ENCODE results near the gene CIZ1. TPM values are rescaled to one million over a fixed set of nuclear protein-coding genes. Genes with fewer than 3 reads are reported as not detected.

The CIZ1 gene
- total and polyA plus RNA-seq, 7 experiments from 2014 or later, result 11.2 to 163 (median 137) TPM

DNA sequence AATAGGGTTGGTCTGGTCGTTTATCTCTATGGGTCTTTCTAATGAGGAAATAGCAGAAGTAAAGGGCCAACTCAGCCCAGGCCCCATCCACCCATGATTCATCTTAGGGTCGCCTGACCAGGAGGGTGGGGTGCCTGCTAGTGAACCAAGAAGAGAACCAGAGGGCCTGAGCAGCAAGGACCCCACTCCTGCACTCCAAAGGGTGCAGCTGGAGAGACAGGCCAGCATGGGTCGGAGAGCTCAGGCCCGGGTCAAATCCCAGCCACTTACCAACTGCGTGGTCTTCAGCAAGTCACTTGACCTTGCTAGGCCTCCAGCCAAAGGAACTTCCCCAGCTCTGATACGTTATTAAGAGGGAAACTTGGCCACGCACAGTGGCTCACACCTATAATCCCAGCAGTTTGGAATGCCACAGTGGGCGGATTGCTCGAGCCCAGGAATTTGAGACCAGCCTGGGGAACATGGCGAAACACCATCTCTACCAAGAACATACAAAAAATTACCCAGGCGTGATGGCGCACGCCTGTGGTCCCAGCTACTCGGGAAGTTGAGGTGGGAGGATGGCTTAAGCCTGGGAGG, 27.0 kb downstream of the CIZ1 start:
- CTCF ChIA-PET, result no interaction called here
- Histone ChIP-seq H3K4me1 (ENCODE audit: control insufficient read depth in 2 of 2, insufficient read depth in 2 of 2, low read length in 2 of 2) (peaks cover 9 to 10% of the 10 kb centered on the region in 2 donors), H3K36me3 (ENCODE audit: control insufficient read depth in 2 of 3, insufficient read depth in 3 of 3, low read length in 3 of 3) (peaks cover 0 to 60% (median 5%) of the 10 kb centered on the region in 3 experiments), H3K27me3 (ENCODE audit: control insufficient read depth in 2 of 2, insufficient read depth in 2 of 2, low read length in 2 of 2) (no peaks in the 10 kb centered on the region), H3K27ac (ENCODE audit: low read depth, low read length) (no peak overlapping the region), H3K9me3 (ENCODE audit: control insufficient read depth in 2 of 3, low read length in 3 of 3) (no peaks in the 10 kb centered on the region), H3K4me3 (ENCODE audit: low read length) (no peak overlapping the region)
- H3K36me3 Mint-ChIP-seq, result peaks cover 5 to 29% (median 13%) of the 10 kb centered on the region in 5 donors
- H3K27ac Mint-ChIP-seq, result peak overlapping the region in 1 of 9 donors; percentile 33
- H3K4me3 Mint-ChIP-seq, result no peak overlapping the region
- ATAC-seq (no peak), DNase-seq (no peak)
- POLR2A ChIA-PET, result interaction anchor here (1.8 kb wide), 1 partner anchor 10 kb away, joined by 5 read pairs; no protein-coding TSS in a partner anchor
- no peaks in the 10 kb centered on the region for H3K9me3 Mint-ChIP-seq
- no peaks in the 10 kb centered on the region for H3K27me3 Mint-ChIP-seq
- H3K4me1 Mint-ChIP-seq, result peaks cover 0 to 26% (median 18%) of the 10 kb centered on the region in 7 donors
- intact Hi-C loops (cut with micrococcal nuclease), result no loop called here

DNA sequence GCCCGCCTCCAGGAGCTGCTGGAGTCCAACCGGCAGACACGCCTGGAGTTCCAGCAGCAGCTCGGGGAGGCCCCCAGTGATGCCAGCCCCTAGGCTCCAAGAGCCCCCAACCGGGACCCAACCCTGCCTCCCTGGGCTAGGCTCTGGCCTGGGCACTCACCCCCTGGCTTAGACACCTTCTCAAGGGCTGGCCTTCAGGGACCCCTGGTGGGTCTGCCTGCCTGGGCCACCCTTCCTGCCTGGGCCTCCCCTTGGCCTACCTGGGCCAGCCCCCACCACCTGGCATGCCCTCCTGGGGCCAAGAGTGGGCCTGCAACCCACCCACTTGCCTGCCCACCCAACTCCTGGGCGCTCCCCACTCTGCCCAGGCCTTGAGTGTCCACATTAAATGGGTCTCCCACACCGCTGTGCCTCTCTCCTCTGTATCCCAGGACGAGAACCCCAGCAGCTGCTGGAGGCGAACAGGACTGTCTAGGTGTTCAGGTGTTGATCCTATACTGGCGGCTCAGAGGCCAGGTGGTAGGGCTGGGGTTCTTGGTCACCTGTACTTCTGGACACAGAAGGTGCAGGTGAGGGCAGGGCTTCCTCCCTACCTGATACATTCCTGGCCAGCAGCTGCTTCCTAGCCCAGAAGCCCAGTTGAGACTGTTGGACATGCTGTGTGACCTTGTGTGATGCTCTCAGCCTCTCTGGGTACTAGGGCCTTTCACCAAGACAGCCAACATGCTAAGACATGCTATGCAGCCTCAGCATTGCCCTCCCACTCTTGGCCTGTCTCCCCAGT, 27.7 kb downstream of the CIZ1 start:
- H3K4me1 ChIP-seq (ENCODE audit: control insufficient read depth in 2 of 2, insufficient read depth in 2 of 2, low read length in 2 of 2), result peaks cover 11 to 12% of the 10 kb centered on the region in 2 donors
- Mint-ChIP-seq H3K9me3 (no peaks in the 10 kb centered on the region), H3K27me3 (no peaks in the 10 kb centered on the region), H3K27ac (peak overlapping the region in 1 of 9 donors; percentile 33), H3K4me3 (no peak overlapping the region), H3K4me1 (peaks cover 0 to 30% (median 21%) of the 10 kb centered on the region in 7 donors), H3K36me3 (peaks cover 3 to 27% (median 11%) of the 10 kb centered on the region in 5 donors)
- H3K36me3 ChIP-seq (ENCODE audit: control insufficient read depth in 2 of 3, insufficient read depth in 3 of 3, low read length in 3 of 3), result peaks cover 0 to 54% (median 5%) of the 10 kb centered on the region in 3 experiments
- CTCF ChIA-PET, result no interaction called here
- intact Hi-C loops (cut with micrococcal nuclease), result no loop called here
- no peak for DNase-seq
- H3K27ac ChIP-seq (ENCODE audit: low read depth, low read length), result no peak overlapping the region
- ATAC-seq, result no peak
- H3K4me3 ChIP-seq (ENCODE audit: low read length), result no peak overlapping the region
- POLR2A ChIA-PET, result no interaction called here
- H3K9me3 ChIP-seq (ENCODE audit: control insufficient read depth in 2 of 3, low read length in 3 of 3), result no peaks in the 10 kb centered on the region
- no peaks in the 10 kb centered on the region for H3K27me3 ChIP-seq (ENCODE audit: control insufficient read depth in 2 of 2, insufficient read depth in 2 of 2, low read length in 2 of 2)

DNA sequence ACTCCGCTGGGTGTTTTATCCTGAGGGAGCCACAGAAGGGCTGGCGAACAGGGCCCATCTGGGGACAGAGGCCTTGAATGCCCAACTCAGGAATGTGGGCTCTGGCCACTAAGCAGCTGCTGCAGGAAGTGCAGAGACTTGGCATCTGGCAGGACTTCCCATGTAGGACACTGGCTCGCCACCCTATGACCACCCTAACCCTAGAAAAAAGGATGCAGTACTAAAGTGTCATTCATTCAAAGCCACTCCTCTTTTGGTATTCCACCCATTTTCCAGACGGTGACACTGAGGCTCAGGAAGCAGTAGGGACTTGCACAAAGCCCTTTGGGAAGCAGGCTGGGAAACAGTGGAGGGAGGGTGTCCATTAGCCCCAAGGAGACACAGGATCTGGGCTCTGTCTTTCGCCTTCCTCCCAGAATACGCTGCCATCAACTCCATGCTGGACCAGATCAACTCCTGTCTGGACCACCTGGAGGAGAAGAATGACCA, 28.3 kb downstream of the CIZ1 start:
- no peaks in the 10 kb centered on the region for H3K9me3 Mint-ChIP-seq

DNA sequence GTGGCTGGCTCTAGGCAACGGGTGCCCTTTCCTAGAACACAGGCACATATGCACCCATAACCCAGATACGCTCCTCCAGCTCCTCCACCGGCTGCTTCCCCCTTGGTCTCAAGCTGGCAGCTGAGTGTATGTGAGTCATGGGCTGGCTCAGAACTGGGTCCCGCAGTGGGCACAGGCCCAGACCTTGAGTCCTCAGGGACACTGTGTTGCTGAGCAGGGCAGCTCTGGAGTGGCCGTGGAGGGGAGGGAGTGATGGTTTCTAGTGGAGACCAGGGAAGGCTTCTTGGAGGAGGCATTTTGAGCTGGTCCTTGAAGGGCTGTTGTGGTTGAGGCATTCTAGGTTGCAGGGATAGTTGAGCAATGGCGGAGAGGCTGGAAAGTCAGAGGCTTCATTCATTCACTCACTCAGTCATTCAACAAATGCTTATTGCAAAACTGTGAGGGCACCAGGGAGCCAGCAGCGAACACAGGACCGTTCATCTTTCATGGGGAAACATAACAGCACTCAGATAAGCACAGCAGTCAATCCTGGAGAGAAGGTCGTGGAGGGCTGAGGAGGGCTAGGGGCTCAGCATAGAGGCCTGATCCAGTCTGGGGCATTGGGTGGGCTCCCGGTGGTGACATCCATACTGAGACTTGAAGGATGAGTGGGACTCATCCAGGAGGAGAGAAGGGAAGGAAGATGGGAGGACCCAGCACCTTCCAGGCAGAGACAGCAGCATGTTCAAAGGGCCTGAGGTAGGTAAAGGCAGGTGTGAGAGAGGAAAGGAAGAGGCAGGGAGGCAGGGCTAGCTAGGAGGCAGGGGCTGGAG, 29.0 kb downstream of the CIZ1 start:
- CTCF ChIA-PET, result no interaction called here
- Histone ChIP-seq H3K27me3 (ENCODE audit: control insufficient read depth in 2 of 2, insufficient read depth in 2 of 2, low read length in 2 of 2) (no peaks in the 10 kb centered on the region), H3K4me1 (ENCODE audit: control insufficient read depth in 2 of 2, insufficient read depth in 2 of 2, low read length in 2 of 2) (peaks cover 11 to 12% of the 10 kb centered on the region in 2 donors), H3K36me3 (ENCODE audit: control insufficient read depth in 2 of 3, insufficient read depth in 3 of 3, low read length in 3 of 3) (peaks cover 0 to 41% (median 5%) of the 10 kb centered on the region in 3 experiments), H3K27ac (ENCODE audit: low read depth, low read length) (no peak overlapping the region), H3K9me3 (ENCODE audit: control insufficient read depth in 2 of 3, low read length in 3 of 3) (no peaks in the 10 kb centered on the region), H3K4me3 (ENCODE audit: low read length) (no peak overlapping the region)
- Mint-ChIP-seq H3K4me1 (peaks cover 0 to 30% (median 21%) of the 10 kb centered on the region in 7 donors), H3K9me3 (no peaks in the 10 kb centered on the region), H3K27me3 (no peaks in the 10 kb centered on the region), H3K36me3 (peaks cover 0 to 24% (median 7%) of the 10 kb centered on the region in 5 donors), H3K27ac (peak overlapping the region in 6 of 9 donors; percentile 5 to 94 (median 24)), H3K4me3 (peak overlapping the region in 8 of 10 donors; percentile 4 to 86 (median 46))
- intact Hi-C loops (cut with micrococcal nuclease), result no loop called here
- ATAC-seq, result no peak
- POLR2A ChIA-PET, result interaction anchor here (1.1 to 1.8 kb wide), 2 partner anchors 34 to 46 kb away, joined by 3 to 5 read pairs; no protein-coding TSS in a partner anchor
- no peak for DNase-seq

More for the DNA sequence above, 28.3 kb downstream of the CIZ1 start:
- H3K4me1 ChIP-seq (ENCODE audit: control insufficient read depth in 2 of 2, insufficient read depth in 2 of 2, low read length in 2 of 2), result peaks cover 11 to 12% of the 10 kb centered on the region in 2 donors
- intact Hi-C loops (cut with micrococcal nuclease), result no loop called here
- H3K27me3 ChIP-seq (ENCODE audit: control insufficient read depth in 2 of 2, insufficient read depth in 2 of 2, low read length in 2 of 2), result no peaks in the 10 kb centered on the region
- no peak overlapping the region for H3K27ac ChIP-seq (ENCODE audit: low read depth, low read length)
- Mint-ChIP-seq H3K27ac (peak overlapping the region in 1 of 9 donors; percentile 38), H3K36me3 (peaks cover 0 to 24% (median 7%) of the 10 kb centered on the region in 5 donors), H3K27me3 (no peaks in the 10 kb centered on the region), H3K4me3 (peak overlapping the region in 1 of 10 donors; percentile 12), H3K4me1 (peaks cover 0 to 30% (median 21%) of the 10 kb centered on the region in 7 donors)
- no peak for DNase-seq
- H3K36me3 ChIP-seq (ENCODE audit: control insufficient read depth in 2 of 3, insufficient read depth in 3 of 3, low read length in 3 of 3), result peaks cover 0 to 47% (median 5%) of the 10 kb centered on the region in 3 experiments
- ATAC-seq, result no peak
- no peaks in the 10 kb centered on the region for H3K9me3 ChIP-seq (ENCODE audit: control insufficient read depth in 2 of 3, low read length in 3 of 3)
- POLR2A ChIA-PET, result no interaction called here
- H3K4me3 ChIP-seq (ENCODE audit: low read length), result no peak overlapping the region
- CTCF ChIA-PET, result no interaction called here

DNA sequence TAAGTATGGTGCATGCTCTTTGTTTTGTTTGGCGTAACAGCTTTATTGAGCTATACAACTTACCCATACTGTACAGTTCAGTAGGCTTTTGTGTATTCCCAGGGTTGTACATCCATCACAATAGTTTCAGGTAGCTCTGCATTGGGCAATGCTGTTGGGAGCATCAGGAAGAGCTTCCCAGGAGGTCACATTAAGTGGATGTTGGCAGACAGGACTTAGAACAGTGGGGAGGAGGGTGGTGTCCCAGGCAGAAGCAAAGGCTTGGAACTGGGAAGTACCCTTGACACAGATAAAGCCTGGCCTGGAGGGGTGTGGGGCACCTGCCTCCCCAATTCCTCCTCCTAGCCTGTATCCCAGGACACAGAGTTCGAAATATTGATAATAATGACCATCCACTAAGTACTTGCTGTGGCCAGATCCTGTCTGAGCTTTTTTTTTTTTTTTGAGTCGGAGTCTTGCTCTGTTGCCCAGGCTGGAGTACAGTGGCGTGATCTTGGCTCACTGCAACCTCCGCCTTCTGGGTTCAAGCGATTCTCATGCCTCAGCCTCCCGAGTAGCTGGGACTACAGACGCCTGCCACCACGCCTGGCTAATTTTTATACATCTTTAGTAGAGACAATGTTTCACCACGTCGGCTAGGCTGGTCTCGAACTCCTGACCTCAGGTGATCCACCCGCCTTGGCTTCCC, 30.0 kb downstream of the CIZ1 start:
- intact Hi-C loops (cut with micrococcal nuclease), result loop anchor here in 1 of 2 donors (2.0 kb wide), 1 partner anchor 711 kb away; the partner anchor contains the start of genes LRSAM1 and RPL12
- peak overlapping the region; percentile 97 for H3K4me3 ChIP-seq (ENCODE audit: low read length)
- no peaks in the 10 kb centered on the region for H3K27me3 ChIP-seq (ENCODE audit: control insufficient read depth in 2 of 2, insufficient read depth in 2 of 2, low read length in 2 of 2)
- Mint-ChIP-seq H3K27me3 (no peaks in the 10 kb centered on the region), H3K36me3 (peaks cover 0 to 16% (median 6%) of the 10 kb centered on the region in 5 donors), H3K4me3 (peak overlapping the region; percentile 79 to 90 (median 82)), H3K27ac (peak overlapping the region in 7 of 9 donors; percentile 51 to 93 (median 78)), H3K9me3 (no peaks in the 10 kb centered on the region), H3K4me1 (peaks cover 0 to 28% (median 21%) of the 10 kb centered on the region in 7 donors)
- DNase-seq, result no peak
- ATAC-seq, result no peak
- CTCF ChIA-PET, result interaction anchor here (0.6 kb wide), 1 partner anchor 551 kb away, joined by 5 read pairs; no protein-coding TSS in a partner anchor
- no peak overlapping the region for H3K27ac ChIP-seq (ENCODE audit: low read depth, low read length)
- H3K36me3 ChIP-seq (ENCODE audit: control insufficient read depth in 2 of 3, insufficient read depth in 3 of 3, low read length in 3 of 3), result peaks cover 0 to 30% (median 0%) of the 10 kb centered on the region in 3 experiments
- H3K4me1 ChIP-seq (ENCODE audit: control insufficient read depth in 2 of 2, insufficient read depth in 2 of 2, low read length in 2 of 2), result peaks cover 11 to 12% of the 10 kb centered on the region in 2 donors
- H3K9me3 ChIP-seq (ENCODE audit: control insufficient read depth in 2 of 3, low read length in 3 of 3), result no peaks in the 10 kb centered on the region
- POLR2A ChIA-PET, result interaction anchor here (0.6 to 2.0 kb wide), 7 partner anchors 29 to 763 kb away, joined by 3 to 9 read pairs (median 5); partner anchors contain the start of gene CIZ1

Data from naive thymus-derived CD4-positive, alpha-beta T cell (primary cell).